Measurements from ENCODE around the gene AGTR1.

DNA sequence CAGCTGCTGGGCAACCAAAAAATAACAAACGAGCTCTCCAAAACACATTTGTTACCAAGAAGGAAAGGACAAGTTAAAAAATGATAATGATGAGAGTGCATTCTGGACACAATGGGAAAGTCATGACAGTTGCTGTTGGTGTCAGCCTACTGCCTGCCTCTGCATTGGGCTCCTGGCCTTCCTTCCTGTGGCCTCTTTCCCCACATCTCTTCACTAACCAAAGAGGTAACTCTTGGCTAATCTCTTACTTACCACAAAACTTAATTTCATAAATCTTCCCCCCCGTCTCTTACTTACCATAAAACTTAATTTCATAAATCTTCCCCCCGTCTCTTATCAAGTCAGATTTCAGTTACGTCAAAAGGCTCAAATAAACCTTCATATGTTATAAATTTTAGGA, 58.6 kb downstream of the AGTR1 start:
- no peak for TF ChIP-seq POLR2A (IDR thresholded peaks at IDR 0.05; ENCODE audit: low read depth, low read length)
- no peak for TF ChIP-seq POLR2AphosphoS5 (IDR thresholded peaks at IDR 0.05; ENCODE audit: low read depth, low read length)

Measured in GM12892 (cell line).